Testis (tissue), 3 donors: Measurements from ENCODE around the gene MRAP2. TPM values are rescaled to one million over a fixed set of nuclear protein-coding genes. Genes with fewer than 3 reads are reported as not detected.
"Not testable (repeated sequence)": the region's sequence is repeated elsewhere in the genome, so short reads cannot be mapped to it uniquely, and the experiment has no call there.

Experiments used
- DNase-seq: peaks from one replicate; pipeline ENCODE4 v3.0.0-alpha.2; 2019
- H3K27ac ChIP-seq, 2 donors: fragments of 200-600 bp; sonication (generic); one replicate each; pipeline ENCODE4 v1.5.1; 2019
- H3K27me3 ChIP-seq: fragments of 200-600 bp; sonication (generic); one replicate; pipeline ENCODE4 v1.5.1; 2019
- H3K36me3 ChIP-seq: fragments of 200-600 bp; sonication (generic); one replicate; pipeline ENCODE4 v1.5.1; 2017; ENCODE audit warnings: low read depth; ENCODE audit errors: missing control alignments
- H3K4me1 ChIP-seq: fragments of 200-600 bp; sonication (generic); one replicate; pipeline ENCODE4 v1.5.1; 2019
- H3K4me3 ChIP-seq, 2 donors: fragments of 200-600 bp; sonication (generic); one replicate each; pipeline ENCODE4 v1.5.1; 2017 to 2019
- H3K9me3 ChIP-seq: fragments of 200-600 bp; sonication (generic); one replicate; pipeline ENCODE4 v1.5.1; 2017
- POLR2A ChIP-seq: fragments of 450-650 bp; IDR thresholded peaks from one replicate; pipeline ENCODE4 v1.6.1; 2017; ENCODE audit warnings: antibody characterized with exemption, mild to moderate bottlenecking, moderate library complexity
- WGBS, 2 donors: methylation state at CpG; one replicate each; pipeline ENCODE4 v1.1.5; 2018; 5-methylcytosine and 5-hydroxymethylcytosine counted together
- intact Hi-C: fragments of 100-400 bp; cut with DNase I; formaldehyde crosslinking; loops from one replicate; pipeline ENCODE4 v1.15.1; 2023; ENCODE audit warnings: low total_unique reads
- polyA plus RNA-seq: library from polyadenylated mRNA; stranded (reverse); fragments of 350-450 nt; fragmentation: Illumina TruSeq; extraction: RNeasy Lipid Tissue Mini Kit (QIAGEN cat#74804); gene quantifications from one replicate; pipeline ENCODE4 v1.2.3, GENCODE V29; 2014; ENCODE audit warnings: low read depth, low replicate concordance; ENCODE audit not compliant: insufficient read depth
- total RNA-seq, 2 donors: library from RNA; depleted of rRNA; stranded (reverse); fragments of >200 nt; gene quantifications; one replicate each; pipeline ENCODE4 v1.2.3, GENCODE V29; 2016
- TF ChIP-seq, protein P1 (sequence below), 3 experiments: fragments of 450-650 bp in 2 of 3; fragments of 200-600 bp in 1 of 3; sonication (generic) in 1 of 3; IDR thresholded peaks; one replicate each; pipeline ENCODE4 v1.5.1; 2016 to 2019; ENCODE audit warnings: antibody characterized with exemption in 3 of 3, mild to moderate bottlenecking in 2 of 3, moderate library complexity in 1 of 3

The MRAP2 gene
- total and polyA plus RNA-seq, 3 donors from 2014 or later: 3.2 to 5.4 (median 4.1) TPM

DNA sequence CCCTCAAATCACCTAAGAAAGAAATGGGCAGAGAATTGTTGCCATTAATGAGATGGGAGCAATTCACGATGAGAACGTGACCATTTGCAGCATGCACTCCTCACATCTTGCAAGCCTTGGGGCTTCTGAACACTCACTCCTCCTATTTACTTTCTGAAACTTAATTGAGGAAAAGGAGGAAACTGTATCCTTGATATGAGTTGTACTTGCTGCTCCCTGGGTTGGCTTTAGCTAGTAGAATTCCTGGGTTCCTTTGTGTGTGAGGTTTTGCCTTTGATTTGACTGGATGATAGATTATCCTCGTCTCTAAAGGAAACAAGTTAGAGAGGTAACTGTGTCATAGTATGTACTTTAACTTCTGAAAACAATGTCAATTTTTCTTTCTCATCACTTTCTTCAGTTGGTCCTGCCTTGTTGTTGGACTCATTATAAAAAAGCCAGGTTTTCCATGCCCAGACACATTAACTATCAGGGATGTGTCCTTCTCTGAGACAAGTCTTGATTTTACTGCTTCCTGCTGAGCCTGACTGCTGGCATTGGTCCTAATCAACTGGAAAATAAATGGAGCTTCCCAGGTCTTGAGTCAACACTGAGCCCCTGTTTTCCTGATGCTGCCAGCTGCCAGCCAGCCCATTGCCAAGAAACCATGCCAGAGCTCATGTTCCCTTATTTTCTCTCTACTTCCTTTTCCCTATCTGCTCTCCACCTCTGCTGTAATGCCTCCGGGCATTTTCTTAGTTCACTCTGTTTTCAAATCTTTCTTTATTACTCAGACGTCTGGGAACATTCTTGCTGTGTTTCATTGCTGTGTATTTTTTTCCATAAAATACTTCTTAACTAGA is 6.0 kb upstream of the MRAP2 start:
- no peak overlapping the region for H3K4me3 ChIP-seq
- WGBS, 2 donors: 41 to 55% methylated on average over 5 of the region's 5 CpGs
- no peak overlapping the region for H3K27ac ChIP-seq
- H3K36me3 ChIP-seq: no peaks in the 10 kb centered on the region
- no peak for DNase-seq
- H3K9me3 ChIP-seq: no peaks in the 10 kb centered on the region
- intact Hi-C loops: no loop called here
- H3K27me3 ChIP-seq: no peaks in the 10 kb centered on the region
- peaks cover 3% of the 10 kb centered on the region for H3K4me1 ChIP-seq
- TF ChIP-seq POLR2A: no peak
- TF ChIP-seq, protein P1, sequence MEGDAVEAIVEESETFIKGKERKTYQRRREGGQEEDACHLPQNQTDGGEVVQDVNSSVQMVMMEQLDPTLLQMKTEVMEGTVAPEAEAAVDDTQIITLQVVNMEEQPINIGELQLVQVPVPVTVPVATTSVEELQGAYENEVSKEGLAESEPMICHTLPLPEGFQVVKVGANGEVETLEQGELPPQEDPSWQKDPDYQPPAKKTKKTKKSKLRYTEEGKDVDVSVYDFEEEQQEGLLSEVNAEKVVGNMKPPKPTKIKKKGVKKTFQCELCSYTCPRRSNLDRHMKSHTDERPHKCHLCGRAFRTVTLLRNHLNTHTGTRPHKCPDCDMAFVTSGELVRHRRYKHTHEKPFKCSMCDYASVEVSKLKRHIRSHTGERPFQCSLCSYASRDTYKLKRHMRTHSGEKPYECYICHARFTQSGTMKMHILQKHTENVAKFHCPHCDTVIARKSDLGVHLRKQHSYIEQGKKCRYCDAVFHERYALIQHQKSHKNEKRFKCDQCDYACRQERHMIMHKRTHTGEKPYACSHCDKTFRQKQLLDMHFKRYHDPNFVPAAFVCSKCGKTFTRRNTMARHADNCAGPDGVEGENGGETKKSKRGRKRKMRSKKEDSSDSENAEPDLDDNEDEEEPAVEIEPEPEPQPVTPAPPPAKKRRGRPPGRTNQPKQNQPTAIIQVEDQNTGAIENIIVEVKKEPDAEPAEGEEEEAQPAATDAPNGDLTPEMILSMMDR (IDR thresholded peaks at IDR 0.05): no peak

DNA sequence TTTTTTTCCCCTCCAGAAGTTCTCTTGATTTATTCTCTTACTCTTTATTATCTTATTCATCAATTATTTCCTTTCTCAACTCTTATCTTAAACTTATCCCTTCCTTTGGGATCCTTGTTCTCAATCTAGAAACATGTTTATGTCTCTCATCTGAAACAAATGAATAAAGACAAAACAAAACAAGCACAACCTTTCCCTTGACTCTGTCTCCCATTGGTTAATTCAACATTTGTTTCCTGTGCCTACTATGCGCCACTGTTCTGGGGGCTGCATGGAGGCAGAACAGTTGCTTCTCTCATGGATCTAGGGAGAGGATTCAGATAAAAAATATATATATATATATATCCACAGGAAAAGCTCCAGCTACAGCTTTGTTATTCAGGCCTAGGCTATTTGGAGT is 5.2 kb upstream of the MRAP2 start:
- TF ChIP-seq, protein P1 (IDR thresholded peaks at IDR 0.05): no peak
- TF ChIP-seq POLR2A: no peak
- DNase-seq: no peak
- Histone ChIP-seq H3K4me3 (no peak overlapping the region), H3K9me3 (no peaks in the 10 kb centered on the region), H3K4me1 (peaks cover 3% of the 10 kb centered on the region), H3K36me3 (no peaks in the 10 kb centered on the region), H3K27me3 (no peaks in the 10 kb centered on the region), H3K27ac (no peak overlapping the region)
- intact Hi-C loops: no loop called here
- 96 to 97% methylated on average over 1 of the region's 1 CpG for WGBS, 2 donors

DNA sequence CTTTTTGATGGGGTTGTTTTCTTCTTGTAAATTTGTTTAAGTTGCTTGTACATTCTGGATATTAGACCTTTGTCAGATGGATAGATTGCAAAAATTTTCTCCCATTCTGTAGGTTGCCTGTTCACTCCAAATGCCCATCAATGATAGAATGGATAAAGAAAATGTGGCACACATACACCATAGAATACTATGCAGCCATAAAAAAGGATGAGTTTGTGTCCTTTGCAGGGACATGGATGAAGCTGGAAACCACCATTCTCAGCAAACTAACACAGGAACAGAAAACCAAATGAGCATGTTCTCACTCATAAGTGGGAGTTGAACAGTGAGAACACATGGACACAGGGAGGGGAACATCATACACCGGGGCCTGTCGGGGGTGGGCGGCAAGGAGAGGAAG is 1.6 kb upstream of the MRAP2 start:
- H3K27ac ChIP-seq, H3K4me1 ChIP-seq, H3K4me3 ChIP-seq, H3K9me3 ChIP-seq, H3K36me3 ChIP-seq, DNase-seq, intact Hi-C loops, H3K27me3 ChIP-seq: not testable (repeated sequence)
- WGBS, 2 donors: 78 to 81% methylated on average over 3 of the region's 3 CpGs

DNA sequence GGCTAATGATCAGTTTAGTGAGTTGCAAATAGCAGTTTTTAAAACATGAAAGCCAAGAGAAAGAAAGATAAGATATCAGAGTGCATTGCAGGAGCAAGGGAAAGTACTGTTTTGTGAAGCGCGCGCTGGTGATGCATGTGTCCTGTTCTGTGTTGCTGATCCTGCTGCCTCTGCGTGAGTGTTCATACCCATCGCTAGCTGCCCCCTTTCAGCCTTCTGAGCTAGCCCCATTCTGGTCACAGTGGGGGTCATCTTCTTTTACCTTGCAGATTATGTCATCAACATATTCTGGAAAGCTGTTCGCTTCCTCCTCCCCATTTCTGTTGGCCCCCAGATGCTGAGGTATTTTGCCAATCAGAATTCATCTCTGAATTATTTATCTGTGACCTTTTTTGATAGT is 1.9 kb downstream of the MRAP2 start:
- 85 to 92% methylated on average over 6 of the region's 6 CpGs for WGBS, 2 donors
- Histone ChIP-seq H3K4me3 (no peak overlapping the region), H3K27ac (no peak overlapping the region), H3K36me3 (no peaks in the 10 kb centered on the region), H3K4me1 (no peaks in the 10 kb centered on the region), H3K9me3 (no peaks in the 10 kb centered on the region), H3K27me3 (no peaks in the 10 kb centered on the region)
- intact Hi-C loops: no loop called here
- no peak for DNase-seq
- TF ChIP-seq, protein P1 (IDR thresholded peaks at IDR 0.05): no peak
- no peak for TF ChIP-seq POLR2A

DNA sequence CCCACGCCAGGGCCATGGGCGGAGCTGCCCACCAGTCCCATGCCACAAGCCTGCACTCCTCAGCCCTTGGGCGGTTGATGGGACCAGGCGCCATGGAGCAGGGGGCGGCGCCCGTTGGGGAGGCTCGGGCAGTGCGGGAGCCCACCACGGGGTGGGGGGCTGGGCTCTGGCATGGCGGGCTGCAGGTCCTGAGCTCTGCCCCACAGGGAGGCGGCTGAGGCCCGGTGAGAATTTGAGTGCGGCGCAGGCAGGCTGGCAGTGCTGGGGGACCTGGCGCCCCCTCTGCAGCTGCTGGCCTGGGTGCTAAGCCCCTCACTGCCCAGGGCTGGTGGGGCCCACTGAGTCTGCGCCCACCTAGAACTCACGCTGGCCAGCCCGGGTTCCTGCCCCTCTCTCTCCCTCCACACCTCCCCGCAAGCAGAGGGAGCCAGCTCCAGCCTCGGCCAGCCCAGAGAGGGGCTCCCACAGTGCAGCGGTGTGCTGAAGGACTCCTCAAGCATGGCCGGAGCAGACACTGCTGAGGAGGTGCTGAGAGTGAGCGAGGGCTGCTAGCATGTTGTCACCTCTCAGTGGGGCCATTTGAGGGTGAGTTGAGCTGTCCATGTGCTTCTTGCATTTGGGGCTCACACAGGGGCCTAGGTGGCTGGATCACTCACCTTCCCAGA is 4.0 kb downstream of the MRAP2 start:
- no peak for DNase-seq
- Histone ChIP-seq H3K9me3 (no peaks in the 10 kb centered on the region), H3K27ac (no peak overlapping the region), H3K36me3 (no peaks in the 10 kb centered on the region), H3K4me1 (no peaks in the 10 kb centered on the region), H3K4me3 (no peak overlapping the region), H3K27me3 (no peaks in the 10 kb centered on the region)
- 97% methylated on average over 17 of the region's 24 CpGs; no CpG with 5 or more reads in 1 of the 2 donors for WGBS, 2 donors
- intact Hi-C loops: no loop called here
- TF ChIP-seq, protein P1 (IDR thresholded peaks at IDR 0.05): no peak
- TF ChIP-seq POLR2A: no peak
